GM21360 (cell line): ENCODE results near the gene DAP3.
"Not testable (repeated sequence)": the region's sequence is repeated elsewhere in the genome, so short reads cannot be mapped to it uniquely, and the experiment has no call there.

Experiments used
- ATAC-seq: cut with Tn5 transposase; IDR thresholded peaks from one replicate; pipeline ENCODE4 v1.9.1; 2021; ENCODE audit warnings: mild to moderate bottlenecking, moderate library complexity; ENCODE audit not compliant: unreplicated experiment

Gene DAP3

GRCh38 chr1:155763989-155764388 is 75.1 kb downstream of the DAP3 start:
- ATAC-seq: not testable (repeated sequence)

- ATAC-seq: not testable (repeated sequence)
Observed at GRCh38 chr1:155767399-155767989, 78.6 kb downstream of the DAP3 start.

- ATAC-seq: no peak
Observed at GRCh38 chr1:155769257-155769656, 80.4 kb downstream of the DAP3 start.

GRCh38 chr1:155773221-155773620 is 84.3 kb downstream of the DAP3 start:
- ATAC-seq: no peak

GRCh38 chr1:155776414-155776813 is 87.5 kb downstream of the DAP3 start:
- ATAC-seq: no peak

GRCh38 chr1:155777582-155777981 is 88.7 kb downstream of the DAP3 start:
- ATAC-seq: no peak
